ENCODE measurements around the gene C11orf52. TPM values are rescaled to one million over a fixed set of nuclear protein-coding genes. Genes with fewer than 3 reads are reported as not detected.
A peak's percentile ranks its signal among the peaks of the same experiment; 100 is the strongest.

The C11orf52 gene
- total RNA-seq, 1 experiment from 2014 or later, result 4.0 TPM

DNA sequence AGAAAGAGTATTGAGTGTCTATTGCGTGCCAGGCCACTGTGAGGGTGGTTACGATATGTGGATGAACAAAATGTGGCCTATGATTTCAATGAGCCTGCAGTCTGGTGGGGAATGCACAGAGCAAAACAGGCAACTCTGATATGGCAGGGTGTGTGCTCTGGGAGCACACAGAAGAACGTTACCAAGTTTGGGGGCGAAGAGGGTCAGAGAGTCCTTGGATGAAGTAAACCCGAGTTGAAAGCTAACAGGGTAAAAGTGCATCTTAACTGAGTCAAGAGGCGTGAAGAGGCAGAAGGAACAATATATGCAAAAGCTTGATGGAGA, 39.1 kb upstream of the C11orf52 start:
- H4K20me1 ChIP-seq (ENCODE audit: control insufficient read depth, insufficient read depth, insufficient read length), result no peaks in the 10 kb centered on the region
- H3K79me1 ChIP-seq (ENCODE audit: insufficient read depth, low read depth, low read length, poor library complexity, severe bottlenecking), result no peaks in the 10 kb centered on the region
- no peak overlapping the region for H2BK12ac ChIP-seq (ENCODE audit: insufficient read length, low read depth, low read length)
- no peak overlapping the region for H2BK120ac ChIP-seq (ENCODE audit: low read depth, low read length, poor library complexity, severe bottlenecking)
- H2BK5ac ChIP-seq (ENCODE audit: insufficient read length, low read length), result no peak overlapping the region
- peak overlapping the region; percentile 78 for H3K9ac ChIP-seq (ENCODE audit: extremely low read depth, insufficient read length, low read length)
- Mint-ChIP-seq H3K4me1 (peaks cover 5 to 10% of the 10 kb centered on the region in 2 experiments), H3K36me3 (ENCODE audit: insufficient read depth in 1 of 3, low read depth in 3 of 3) (no peaks in the 10 kb centered on the region), H3K4me3 (peak overlapping the region; percentile 91 to 92), H3K27me3 (ENCODE audit: low read depth) (no peaks in the 10 kb centered on the region), H3K9me3 (no peaks in the 10 kb centered on the region), H3K27ac (peak overlapping the region; percentile 99 to 100 (median 100))
- no peaks in the 10 kb centered on the region for H3K27me3 ChIP-seq (ENCODE audit: insufficient read depth, low read length)
- no peak overlapping the region for H3K4ac ChIP-seq (ENCODE audit: low read depth, low read length)
- H3T11ph ChIP-seq (ENCODE audit: low read length), result no peak overlapping the region
- H4K8ac ChIP-seq (replicated peaks; ENCODE audit: insufficient read length, low read depth, low read length), result no peak overlapping the region
- peak overlapping the region; percentile 86 for H3K4me2 ChIP-seq (ENCODE audit: insufficient read depth, insufficient read length, low read length)
- TF ChIP-seq, protein P1, sequence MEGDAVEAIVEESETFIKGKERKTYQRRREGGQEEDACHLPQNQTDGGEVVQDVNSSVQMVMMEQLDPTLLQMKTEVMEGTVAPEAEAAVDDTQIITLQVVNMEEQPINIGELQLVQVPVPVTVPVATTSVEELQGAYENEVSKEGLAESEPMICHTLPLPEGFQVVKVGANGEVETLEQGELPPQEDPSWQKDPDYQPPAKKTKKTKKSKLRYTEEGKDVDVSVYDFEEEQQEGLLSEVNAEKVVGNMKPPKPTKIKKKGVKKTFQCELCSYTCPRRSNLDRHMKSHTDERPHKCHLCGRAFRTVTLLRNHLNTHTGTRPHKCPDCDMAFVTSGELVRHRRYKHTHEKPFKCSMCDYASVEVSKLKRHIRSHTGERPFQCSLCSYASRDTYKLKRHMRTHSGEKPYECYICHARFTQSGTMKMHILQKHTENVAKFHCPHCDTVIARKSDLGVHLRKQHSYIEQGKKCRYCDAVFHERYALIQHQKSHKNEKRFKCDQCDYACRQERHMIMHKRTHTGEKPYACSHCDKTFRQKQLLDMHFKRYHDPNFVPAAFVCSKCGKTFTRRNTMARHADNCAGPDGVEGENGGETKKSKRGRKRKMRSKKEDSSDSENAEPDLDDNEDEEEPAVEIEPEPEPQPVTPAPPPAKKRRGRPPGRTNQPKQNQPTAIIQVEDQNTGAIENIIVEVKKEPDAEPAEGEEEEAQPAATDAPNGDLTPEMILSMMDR (conservative IDR thresholded peaks at IDR 0.05), result no peak
- H2AK5ac ChIP-seq (ENCODE audit: insufficient read length, low read length), result no peak overlapping the region
- no peak overlapping the region for H2BK15ac ChIP-seq (ENCODE audit: low read depth, low read length)
- peak overlapping the region; percentile 96 for H3K18ac ChIP-seq (ENCODE audit: insufficient read length, low read depth, low read length)
- H3K14ac ChIP-seq (ENCODE audit: insufficient read depth, low read length), result peak overlapping the region; percentile 94; the same call in 1 of the 2 replicates
- H3K79me2 ChIP-seq (ENCODE audit: insufficient read depth, low read length), result no peaks in the 10 kb centered on the region
- H3K23me2 ChIP-seq (ENCODE audit: insufficient read length, low read depth, low read length, poor library complexity, severe bottlenecking), result peaks cover 9% of the 10 kb centered on the region
- no CpG with 5 or more reads among the region's 6 CpGs for WGBS (ENCODE audit: extremely low coverage, insufficient read length, low lambda C conversion rate)
- no peak overlapping the region for H4K91ac ChIP-seq (ENCODE audit: insufficient read length, low read depth, low read length)
- H3K27ac ChIP-seq (ENCODE audit: insufficient read length, low read depth, low read length), result peak overlapping the region; percentile 47
- H2AFZ ChIP-seq (ENCODE audit: low read length), result no peak overlapping the region
- H3K4me1 ChIP-seq (ENCODE audit: insufficient read depth, low read length), result no peaks in the 10 kb centered on the region; the same call in 1 of the 2 replicates
- no peaks in the 10 kb centered on the region for H3K9me3 ChIP-seq (ENCODE audit: control insufficient read depth, low read depth, low read length)
- peak overlapping the region; percentile 74 for H4K5ac ChIP-seq (ENCODE audit: insufficient read length, low read depth, low read length)
- H3K56ac ChIP-seq (ENCODE audit: insufficient read length, low read depth, low read length), result no peak overlapping the region
- H2BK20ac ChIP-seq (ENCODE audit: low read depth, low read length, poor library complexity, severe bottlenecking), result no peak overlapping the region
- DNase-seq, result no peak
- H3K23ac ChIP-seq (ENCODE audit: insufficient read length, low read depth, low read length), result no peak overlapping the region

Measured in H9 (cell line).